COLO829 (cell line): ENCODE results near the gene ZFYVE26.
"Not testable (repeated sequence)": the region's sequence is repeated elsewhere in the genome, so short reads cannot be mapped to it uniquely, and the experiment has no call there.

ENCODE experiments used
- DNase-seq: peaks from one replicate; pipeline ENCODE4 v3.0.0; 2012; ENCODE audit warnings: low spot score

ZFYVE26 gene

DNA sequence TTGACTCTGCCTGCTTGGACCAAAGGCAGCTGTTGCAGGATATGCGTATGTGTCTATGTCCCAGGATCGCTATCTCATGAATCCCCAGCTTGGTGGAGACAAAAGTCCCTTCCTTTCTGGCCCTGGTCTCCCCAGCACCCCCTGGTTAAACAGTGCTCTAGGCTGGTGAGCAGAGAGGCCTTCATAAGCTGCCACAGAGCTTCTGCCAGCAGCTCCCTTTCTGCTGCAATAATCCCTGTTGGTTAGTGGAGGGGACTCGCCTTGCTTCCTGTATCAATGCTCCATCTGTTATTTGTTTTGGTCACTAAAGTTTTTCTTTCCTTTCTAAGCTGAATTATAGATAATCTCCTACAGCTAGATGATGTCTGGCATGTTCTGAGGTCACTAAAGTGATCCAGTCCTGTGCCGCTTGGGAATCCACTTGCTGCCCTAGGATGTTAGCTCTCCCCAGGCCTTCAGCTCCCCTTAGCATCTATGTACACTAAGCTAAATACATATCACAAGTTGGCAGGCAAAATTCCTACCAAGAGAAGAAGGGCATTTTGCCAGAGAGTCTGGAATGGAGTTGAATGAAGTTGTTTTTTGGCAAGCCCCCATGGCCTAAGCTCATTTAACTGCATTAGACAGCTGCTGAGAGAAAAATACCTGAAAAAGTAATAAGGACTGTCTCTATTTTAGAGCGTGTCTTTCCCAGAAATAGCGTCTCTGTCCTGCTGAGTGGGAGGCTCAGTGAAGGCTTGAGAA is 66.9 kb downstream of the ZFYVE26 start:
- no peak for DNase-seq

DNA sequence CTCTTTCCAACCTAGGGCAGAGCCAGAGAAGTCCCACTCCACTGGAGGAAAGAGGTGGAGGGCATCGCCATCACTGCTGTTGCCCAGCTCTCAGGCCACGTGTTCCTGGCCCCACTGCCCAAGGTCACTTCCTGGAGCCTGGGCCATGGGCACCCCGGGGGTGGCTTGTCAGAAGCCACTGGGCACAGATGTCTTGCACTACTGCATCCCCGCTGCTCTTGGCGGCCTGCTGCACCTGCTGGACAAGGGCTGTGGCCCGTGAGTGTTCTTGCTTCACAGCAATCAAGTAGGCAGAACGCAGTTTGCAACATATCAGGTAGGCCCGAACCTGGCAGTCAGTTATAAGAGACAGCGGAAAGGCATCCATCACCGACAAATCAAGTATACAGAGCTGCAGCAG is 68.1 kb downstream of the ZFYVE26 start:
- no peak for DNase-seq

DNA sequence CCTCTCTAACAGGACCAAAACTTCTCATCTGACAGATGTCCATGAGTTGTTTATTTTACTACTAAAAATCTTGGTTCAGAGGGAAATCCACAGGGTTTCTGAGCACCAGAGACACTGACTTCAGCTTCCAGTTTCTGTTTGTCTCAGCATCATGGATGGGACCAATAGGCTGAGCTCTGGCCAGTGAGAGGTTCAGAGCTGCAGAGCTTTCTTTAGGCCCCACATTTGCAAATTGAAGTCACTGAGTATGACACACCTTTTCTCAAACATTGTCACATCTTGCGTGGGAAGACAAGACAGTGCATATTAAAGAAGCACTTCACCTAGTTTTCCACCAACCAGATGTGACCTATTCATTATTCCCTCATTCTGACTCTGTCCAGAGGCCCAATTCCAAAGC is 69.5 kb downstream of the ZFYVE26 start:
- DNase-seq = no peak

DNA sequence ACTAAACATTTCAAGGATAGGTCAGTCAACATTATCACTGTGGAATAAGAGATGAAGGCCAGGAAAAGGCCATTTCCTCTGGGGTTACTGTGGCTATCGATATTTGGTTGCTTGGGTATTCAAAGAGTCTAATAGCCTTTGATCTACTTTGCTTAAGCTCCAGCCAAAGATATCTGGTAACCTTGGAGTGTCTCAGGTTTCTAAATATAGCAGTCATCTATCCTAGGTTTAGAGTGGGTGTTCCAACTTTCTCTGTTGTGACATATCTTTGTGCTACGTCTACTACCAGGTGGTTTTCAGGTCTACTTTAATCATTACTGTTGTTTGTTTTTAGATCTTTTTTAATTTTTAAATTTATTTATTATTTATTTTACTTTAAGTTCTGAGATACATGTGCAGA is 72.3 kb downstream of the ZFYVE26 start:
- DNase-seq = no peak

GRCh38 chr14:67738740-67739504 is 77.5 kb downstream of the ZFYVE26 start:
- peak; percentile 96 for DNase-seq

GRCh38 chr14:67736771-67737170 is 79.6 kb downstream of the ZFYVE26 start:
- no peak for DNase-seq

DNA sequence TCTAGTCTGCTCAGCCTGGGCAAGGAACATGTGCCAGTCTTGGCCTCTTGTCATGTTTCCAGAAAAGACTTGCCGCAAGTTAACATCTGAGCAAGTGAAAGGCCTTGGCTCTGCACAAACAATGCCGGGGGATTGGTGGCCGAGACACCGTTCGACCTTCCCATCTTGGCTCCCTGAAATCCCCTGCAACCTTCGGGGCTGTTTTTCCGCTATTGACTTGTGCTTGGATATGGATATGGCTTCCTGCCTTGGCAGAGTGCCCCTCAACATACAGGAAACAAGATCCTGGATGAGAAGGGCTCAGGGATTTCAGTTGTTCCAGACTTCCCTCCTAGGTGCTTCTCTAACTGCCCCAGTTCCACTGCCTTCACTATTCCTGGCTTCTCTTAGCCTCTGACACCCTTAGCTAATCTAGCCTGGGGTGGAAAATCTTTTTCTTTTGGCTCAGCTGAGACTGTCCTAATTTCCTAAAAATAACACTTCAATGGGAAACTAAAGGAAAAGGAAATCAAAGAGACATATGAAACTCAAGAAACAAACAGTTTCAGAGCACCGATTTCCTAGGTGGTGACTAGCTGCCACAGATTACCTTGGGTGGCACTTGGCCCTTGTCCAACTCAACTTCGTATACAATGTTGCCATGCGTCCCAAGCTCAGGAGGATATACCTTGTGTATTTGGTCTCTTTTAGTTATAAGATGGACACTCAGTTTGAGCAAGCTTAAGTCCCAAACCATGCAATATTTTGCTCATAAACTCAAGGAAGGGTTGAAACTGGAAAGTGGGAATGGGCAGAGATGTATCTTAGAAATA is 80.8 kb downstream of the ZFYVE26 start:
- no peak for DNase-seq

DNA sequence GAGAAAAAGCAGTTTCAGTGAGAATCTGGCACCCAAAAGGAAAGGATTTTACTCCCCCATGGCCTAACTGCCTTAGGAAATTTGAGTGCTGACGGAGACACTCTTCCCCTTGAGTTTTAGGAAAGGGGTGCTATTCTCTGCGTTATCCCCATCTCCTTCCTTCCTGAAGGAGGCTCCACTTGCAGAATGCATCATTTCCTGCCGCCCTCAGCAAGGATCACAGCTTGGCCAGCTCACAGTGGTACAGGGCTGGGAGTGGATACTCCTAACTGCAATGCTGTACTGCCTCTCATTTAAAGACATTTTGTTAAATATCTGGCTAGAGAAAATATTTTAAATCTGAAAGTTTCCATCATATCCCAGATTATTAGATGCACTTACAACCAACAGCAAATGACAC is 81.7 kb downstream of the ZFYVE26 start:
- no peak for DNase-seq

DNA sequence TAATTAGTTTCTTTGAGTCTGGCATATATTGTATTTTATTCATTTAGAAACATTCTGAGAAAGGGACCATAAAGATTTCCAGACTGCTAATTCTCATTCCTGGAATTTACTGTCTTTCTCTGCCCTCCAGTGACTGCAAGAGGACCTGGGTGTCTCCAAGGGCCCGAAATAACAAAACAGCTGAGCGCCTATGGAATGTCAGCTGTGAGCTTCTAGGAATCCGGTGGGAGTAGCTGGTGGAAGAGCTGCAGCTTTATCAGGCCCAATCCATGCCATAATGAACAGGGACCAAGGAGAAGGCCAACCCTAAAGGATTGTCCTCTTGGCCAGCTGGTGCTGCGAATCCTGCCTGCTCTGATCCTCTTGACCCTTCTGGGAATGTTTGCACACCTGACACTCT is 82.8 kb downstream of the ZFYVE26 start:
- DNase-seq = no peak

DNA sequence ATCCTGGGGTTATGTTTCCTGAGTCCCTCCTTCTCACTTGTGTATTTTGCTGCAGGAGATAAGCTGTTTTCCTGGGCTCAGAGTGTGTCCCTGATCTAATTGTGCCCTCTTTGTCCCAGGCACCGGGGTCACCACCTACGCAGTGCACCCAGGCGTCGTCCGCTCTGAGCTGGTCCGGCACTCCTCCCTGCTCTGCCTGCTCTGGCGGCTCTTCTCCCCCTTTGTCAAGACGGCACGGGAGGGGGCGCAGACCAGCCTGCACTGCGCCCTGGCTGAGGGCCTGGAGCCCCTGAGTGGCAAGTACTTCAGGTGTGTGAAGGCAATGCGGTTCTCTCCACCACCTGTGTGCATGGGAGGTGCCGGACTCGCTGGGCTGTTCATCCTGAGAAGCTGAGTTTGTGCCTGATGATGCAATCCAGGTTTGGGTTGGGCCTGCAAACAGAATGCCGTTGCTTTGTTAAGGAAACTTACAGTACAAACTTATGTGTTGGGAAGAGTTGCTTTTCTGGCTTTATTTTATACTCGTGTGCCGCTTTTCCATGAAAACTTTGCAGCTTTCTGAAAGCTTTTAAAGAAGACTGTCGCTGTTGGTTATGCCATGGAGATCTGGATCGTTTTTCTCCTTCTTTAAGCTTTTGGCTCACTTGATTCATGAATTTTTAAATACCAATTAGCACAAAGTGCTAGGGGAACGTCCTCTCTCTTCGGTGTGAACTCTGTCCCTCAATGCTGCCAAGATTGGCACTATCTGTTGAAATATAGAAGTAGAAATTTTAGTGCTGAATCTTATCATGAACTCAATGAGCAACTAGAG is 87.1 kb downstream of the ZFYVE26 start:
- no peak for DNase-seq

GRCh38 chr14:67728258-67728657 is 88.1 kb downstream of the ZFYVE26 start:
- DNase-seq = no peak

DNA sequence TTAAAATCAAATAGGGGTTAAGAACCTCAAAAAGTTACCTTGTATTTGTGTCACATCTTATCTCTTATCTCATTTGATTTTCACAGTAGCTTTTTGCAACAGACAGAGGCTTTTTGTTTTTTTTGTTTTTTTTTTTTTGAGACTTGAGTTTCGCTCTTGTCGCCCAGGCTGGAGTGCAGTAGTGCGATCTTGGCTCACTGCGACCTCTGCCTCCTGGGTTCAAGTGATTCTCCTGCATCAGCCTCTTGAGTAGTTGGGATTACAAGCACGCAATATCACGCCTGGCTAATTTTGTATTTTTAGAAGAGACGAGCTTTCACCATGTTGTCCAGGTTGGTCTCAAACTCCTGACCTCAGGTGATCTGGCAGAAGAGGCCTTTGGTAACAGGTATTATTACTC is 89.0 kb downstream of the ZFYVE26 start:
- no peak for DNase-seq

DNA sequence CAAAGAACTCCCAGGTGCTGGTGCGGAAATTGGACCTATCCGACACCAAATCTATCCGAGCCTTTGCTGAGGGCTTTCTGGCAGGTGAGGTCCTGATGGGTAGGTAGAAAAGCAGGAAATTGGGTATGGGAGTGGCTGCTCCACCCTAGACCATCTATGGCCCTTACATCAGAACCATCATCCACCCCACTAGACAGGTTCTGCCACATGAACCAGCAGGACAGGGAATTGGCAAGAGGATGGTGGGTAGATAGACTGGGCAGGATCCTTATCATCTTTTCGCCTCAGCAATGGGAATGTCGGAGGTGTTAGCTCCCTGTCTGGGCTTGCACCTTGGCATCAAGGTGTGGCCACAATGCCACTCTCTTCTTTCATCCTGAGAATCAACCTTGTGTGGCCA is 91.2 kb downstream of the ZFYVE26 start:
- DNase-seq = no peak

- no peak for DNase-seq
Observed at GRCh38 chr14:67722293-67722692, 94.1 kb downstream of the ZFYVE26 start.

- DNase-seq = no peak
Observed at GRCh38 chr14:67721875-67722274, 94.5 kb downstream of the ZFYVE26 start.

GRCh38 chr14:67719866-67720265 is 96.5 kb downstream of the ZFYVE26 start:
- peak; percentile 54 for DNase-seq

- DNase-seq = not testable (repeated sequence)
Observed at GRCh38 chr14:67719385-67719784, 97.0 kb downstream of the ZFYVE26 start.

- DNase-seq = no peak
Observed at GRCh38 chr14:67718265-67718664, 98.1 kb downstream of the ZFYVE26 start.

- no peak for DNase-seq
Observed at GRCh38 chr14:67717048-67717447, 99.3 kb downstream of the ZFYVE26 start.

GRCh38 chr14:67710209-67710608 is 106.2 kb downstream of the ZFYVE26 start:
- DNase-seq = no peak

DNA sequence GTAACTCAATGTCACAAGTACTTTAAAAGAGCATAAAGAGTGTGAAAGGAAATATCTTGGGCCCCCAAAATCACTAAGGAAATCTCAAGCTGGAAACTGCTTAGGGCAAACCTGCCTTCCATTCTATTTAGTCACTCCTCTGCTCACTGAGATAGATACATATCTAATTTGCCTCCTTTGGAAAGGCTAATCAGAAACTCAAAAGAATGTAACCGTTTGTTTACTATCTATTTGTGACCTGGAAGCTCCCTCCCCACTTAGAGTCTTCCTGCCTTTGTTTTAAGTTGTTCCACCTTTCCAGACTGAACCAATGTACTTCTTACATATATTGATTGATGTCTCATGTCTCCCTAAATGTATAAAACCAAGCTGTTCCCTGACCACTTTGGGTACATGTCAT is 106.6 kb downstream of the ZFYVE26 start:
- DNase-seq = not testable (repeated sequence)

DNA sequence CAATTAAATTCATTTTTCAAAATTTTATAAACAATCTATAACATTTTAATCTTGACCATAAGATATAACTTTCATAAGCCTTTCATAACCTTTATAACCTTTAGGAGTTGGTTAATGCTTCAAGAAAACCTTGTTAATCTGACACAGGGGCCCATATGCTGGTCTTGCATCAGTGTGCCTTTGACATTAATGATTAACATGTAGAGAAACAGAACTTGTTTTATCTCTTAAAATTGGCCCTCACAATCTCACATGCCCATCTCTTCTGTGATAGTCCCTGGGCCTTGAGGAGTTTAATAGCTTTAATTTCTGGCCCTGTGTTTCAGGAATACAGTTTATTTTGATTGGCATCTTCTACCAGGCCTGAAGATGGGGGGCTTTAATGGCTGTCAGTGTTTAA is 107.0 kb downstream of the ZFYVE26 start:
- not testable (repeated sequence) for DNase-seq
